KOPT-K1 (cell line): ENCODE data around the gene ARHGEF16.

Source experiments
- H3K27ac ChIP-seq: fragments of 200-600 bp; sonication (generic); 2 replicates; pipeline ENCODE4 v1.5.1; 2016; ENCODE audit warnings: antibody characterized with exemption, mild to moderate bottlenecking, low read depth, low read length; ENCODE audit not compliant: poor library complexity, severe bottlenecking
- H3K36me3 ChIP-seq: fragments of 200-600 bp; sonication (generic); 2 replicates; pipeline ENCODE4 v1.5.1; 2017; ENCODE audit warnings: antibody characterized with exemption, mild to moderate bottlenecking, low read length, moderate library complexity; ENCODE audit not compliant: insufficient read depth
- H3K9me3 ChIP-seq: fragments of 200-600 bp; sonication (generic); 2 replicates; pipeline ENCODE4 v1.5.1; 2017; ENCODE audit warnings: antibody characterized with exemption, low read length, mild to moderate bottlenecking; ENCODE audit not compliant: insufficient read depth, poor library complexity, severe bottlenecking

Gene ARHGEF16

DNA sequence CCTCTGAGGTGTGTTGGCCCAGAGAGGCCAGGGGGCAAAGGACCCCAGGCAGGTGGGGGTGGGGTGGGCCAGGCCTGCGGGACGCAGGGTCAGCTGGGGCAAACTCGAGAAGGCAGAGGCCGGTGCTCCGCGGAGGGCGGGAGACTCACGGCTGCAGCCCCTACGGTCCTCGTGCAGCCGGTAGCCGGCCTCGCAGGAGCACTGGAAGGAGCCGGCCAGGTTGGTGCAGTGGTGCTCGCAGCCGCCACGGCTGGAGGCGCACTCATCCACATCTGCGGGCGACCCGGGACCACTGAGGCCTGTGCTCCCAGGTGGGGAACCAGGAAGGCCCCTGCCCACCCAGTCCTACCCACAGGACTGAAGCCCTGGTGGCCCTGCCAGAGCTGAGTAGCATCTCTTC lies 55.3 kb downstream of the ARHGEF16 start:
- Histone ChIP-seq H3K9me3 (no peaks in the 10 kb centered on the region), H3K36me3 (no peaks in the 10 kb centered on the region), H3K27ac (no peak overlapping the region)

DNA sequence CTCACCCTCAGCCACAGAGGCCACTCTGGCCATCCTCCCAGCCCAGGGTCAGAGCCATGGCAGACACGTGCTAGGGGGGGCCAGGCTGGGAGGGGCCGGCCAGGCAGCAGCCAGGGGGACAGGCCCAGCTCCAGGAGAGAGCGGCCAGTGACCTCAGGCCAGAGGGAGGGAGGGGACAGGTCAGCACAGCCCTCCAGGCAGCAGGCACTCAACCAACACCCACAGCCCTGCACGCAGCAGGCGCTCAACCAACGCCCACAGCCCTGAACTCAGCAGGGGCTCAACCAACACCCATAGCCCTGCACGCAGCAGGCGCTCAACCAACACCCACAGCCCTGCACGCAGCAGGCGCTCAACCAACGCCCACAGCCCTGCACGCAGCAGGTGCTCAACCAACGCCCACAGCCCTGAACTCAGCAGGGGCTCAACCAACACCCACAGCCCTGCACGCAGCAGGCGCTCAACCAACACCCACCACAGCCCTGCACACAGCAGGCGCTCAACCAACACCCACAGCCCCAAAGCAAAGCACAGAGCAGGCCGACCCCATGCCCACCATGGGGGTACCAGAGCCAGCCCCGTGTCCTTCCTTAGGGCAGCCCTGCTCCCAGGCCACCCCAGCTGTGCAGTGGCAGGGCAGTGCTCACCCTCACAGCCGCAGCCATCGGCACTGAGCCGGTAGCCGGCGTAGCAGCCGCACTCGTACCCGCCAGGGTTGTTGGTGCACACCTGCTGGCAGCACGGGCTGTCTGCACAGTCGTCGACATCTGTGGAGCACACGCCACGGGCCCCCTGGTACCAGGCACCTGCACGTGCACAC lies 55.9 kb downstream of the ARHGEF16 start:
- Histone ChIP-seq H3K27ac (no peak overlapping the region), H3K36me3 (no peaks in the 10 kb centered on the region), H3K9me3 (no peaks in the 10 kb centered on the region)

DNA sequence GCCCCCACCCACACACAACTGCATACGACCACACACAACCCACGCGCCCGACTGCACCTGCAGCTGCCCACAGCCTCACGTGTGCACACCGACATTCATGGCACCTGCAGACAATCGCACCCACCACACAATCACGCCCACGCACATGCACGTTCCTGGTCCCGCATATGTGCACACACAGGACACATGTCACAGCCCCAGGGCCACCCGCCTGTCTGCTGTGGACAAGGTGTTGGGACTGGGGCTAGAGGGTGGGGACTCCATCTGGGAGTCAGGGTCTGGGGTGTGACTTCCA lies 56.4 kb downstream of the ARHGEF16 start:
- H3K9me3 ChIP-seq: no peaks in the 10 kb centered on the region
- H3K27ac ChIP-seq: no peak overlapping the region
- no peaks in the 10 kb centered on the region for H3K36me3 ChIP-seq

DNA sequence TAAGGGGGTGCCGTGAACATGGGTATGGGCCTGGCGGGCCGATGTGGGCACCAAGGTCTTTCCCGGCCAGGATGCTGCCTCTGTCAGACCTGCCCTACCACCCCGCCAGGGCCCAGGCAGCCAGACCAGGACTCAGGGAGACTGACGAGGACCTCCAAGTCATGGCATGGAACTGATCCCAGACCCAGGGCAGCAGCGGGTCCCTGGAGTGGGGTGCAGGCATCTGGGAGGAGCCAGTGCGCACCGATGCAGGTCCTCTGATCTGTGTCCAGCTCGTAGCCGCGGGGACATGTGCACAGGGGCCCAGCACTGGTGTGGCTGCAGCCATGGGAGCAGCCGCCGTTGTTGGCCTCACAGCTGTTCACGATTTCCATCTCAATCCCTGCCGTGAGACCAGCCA lies 56.8 kb downstream of the ARHGEF16 start:
- no peaks in the 10 kb centered on the region for H3K36me3 ChIP-seq
- H3K27ac ChIP-seq: no peak overlapping the region
- no peaks in the 10 kb centered on the region for H3K9me3 ChIP-seq

DNA sequence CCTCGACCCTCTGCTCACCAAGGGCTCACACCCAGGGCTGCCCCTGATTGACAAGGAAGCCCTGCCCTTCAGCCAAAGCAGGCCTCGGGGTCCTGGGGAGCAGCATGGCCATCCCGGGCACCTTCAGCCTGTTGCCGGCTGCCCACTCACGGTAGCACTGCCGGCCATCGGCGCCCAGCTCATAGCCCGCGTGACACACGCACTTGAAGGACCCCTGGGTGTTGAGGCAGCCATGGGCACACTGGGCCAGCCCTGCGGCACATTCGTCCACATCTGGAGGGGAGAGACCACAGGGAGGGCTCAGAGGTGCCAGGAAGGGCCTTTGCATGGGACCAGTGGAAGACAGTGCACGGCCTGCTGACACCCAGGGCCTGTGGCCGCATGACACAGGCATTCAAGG lies 57.4 kb downstream of the ARHGEF16 start:
- no peak overlapping the region for H3K27ac ChIP-seq
- no peaks in the 10 kb centered on the region for H3K36me3 ChIP-seq
- H3K9me3 ChIP-seq: no peaks in the 10 kb centered on the region

DNA sequence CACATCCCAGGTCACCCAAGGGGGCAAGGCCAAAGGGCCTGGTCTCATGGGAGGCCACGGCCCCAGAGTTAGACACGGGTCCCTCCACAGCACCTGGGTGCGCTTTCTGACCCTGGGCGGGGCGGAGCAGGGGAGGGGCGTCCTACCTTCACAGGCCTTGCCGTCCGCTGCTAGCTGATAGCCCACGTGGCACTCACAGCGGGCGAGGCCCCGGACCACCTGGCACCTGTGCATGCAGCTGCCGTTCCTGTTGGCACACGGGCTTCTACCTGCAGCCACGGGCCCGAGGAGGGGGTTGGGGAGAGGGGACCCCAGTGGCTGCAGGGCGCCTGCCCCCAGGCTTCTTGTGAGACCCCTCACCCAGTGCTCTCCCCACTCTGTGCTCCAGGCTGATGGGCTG lies 59.9 kb downstream of the ARHGEF16 start:
- Histone ChIP-seq H3K9me3 (peaks cover 4% of the 10 kb centered on the region), H3K36me3 (no peaks in the 10 kb centered on the region), H3K27ac (no peak overlapping the region)

DNA sequence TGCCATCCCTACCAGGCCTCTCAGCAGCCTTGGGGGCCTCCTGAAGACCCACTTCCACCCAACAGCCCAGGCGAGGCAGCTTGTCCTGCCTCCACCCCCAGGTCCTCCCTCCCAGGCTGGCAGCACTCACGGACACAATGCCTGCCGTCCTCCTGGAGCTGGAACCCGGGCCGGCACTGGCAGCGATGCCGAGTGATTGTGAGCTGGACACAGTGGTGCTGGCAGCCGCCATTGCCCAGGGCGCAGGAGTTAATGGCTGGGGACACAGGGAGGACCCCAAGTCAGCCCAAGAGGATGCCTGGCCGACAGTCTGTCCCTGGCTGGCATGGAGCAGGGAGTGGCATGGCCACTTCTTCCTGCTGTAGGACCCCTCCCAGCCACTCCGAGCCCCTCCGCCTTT lies 60.8 kb downstream of the ARHGEF16 start:
- Histone ChIP-seq H3K36me3 (no peaks in the 10 kb centered on the region), H3K27ac (no peak overlapping the region), H3K9me3 (peaks cover 4% of the 10 kb centered on the region)

DNA sequence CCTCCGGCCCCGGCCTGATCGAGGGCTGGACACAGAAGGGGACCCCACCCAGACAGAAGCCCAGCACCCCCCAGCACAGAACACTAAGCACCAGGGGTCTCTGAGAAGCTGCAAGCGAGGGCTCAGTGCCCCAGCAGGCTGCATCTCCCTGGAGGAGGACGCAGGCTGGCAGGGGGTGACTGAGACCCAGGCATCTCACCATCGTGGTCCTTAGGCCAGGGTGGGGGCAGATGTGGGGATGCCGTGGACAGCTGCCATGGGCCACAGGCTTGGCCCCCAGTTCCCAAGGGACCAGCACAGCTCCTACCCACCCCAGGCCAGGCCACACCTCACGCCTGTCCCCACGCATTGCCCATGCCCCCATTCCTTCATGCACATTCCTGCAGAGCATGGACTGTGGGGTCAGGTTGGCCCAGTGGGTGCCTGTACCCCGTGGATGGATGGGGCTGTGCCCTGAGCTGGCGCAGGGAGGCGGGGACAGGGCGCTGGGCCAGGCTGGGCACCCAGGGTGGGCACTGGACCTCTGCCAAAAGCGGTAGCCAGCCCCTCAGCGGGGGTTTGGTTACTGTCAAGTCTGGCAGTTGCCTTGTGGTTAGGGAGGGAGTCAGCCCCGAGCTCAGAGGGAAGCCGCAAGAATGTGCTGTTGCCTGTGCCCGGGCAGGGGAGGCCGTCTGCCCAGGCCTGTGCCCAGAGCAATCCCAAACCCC lies 61.5 kb downstream of the ARHGEF16 start:
- Histone ChIP-seq H3K36me3 (no peaks in the 10 kb centered on the region), H3K9me3 (peaks cover 4% of the 10 kb centered on the region), H3K27ac (no peak overlapping the region)

DNA sequence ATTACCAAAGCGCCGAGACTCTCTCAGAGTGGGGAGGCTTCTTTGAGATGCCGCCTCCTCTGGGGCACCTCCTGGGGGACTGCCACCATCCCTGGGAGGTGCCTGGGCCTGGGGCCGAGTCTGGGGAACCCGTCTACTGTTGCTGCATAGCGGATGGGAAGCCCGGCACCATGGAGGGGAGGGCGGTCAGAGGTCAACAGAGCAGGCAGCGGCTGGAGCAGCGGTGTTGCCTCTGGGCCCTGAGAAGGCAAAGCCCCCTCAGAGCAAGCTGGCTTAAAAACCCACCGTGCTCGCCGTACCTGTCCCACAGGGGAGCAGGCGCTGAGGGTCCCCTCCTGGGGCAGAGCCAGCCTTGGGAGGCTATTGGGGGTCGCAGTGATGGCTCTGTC lies 62.0 kb downstream of the ARHGEF16 start:
- Histone ChIP-seq H3K36me3 (no peaks in the 10 kb centered on the region), H3K27ac (no peak overlapping the region), H3K9me3 (peaks cover 4% of the 10 kb centered on the region)

DNA sequence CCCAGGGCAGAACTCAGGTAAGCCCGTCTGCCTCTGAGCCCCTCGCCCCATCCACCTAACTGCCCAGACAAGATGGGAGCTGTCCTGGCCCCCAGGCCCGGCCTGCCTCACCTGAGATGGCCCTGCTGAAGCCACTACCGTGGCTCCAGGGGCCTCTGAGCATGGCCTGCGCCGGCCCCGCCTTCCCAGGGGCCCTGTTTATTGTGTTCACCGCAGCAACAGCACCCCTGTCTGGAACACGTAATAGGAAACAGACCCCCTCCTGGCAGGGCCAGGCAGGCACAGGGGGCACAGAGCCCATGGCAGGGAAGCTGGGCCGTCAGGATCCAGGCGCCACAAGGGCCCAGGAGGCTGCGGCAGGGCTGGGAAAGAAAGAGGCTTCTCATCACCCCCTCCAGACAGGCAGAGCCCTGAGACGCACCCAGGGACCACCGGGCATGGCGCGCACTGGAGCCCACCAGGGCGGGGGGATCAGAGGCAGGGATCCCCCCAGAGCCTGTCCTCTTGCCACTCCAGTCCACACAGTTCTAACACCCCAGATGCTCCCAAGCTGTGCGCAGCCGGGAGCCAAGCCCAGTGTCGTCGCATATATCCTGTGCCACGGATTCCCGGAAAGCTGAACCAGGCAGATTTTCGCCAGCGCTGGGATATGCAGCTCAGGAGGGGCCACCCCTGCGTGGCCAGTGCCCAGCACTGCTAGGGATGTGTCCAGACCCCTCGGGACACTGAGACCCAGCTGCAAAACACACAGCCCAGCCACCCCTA lies 62.6 kb downstream of the ARHGEF16 start:
- Histone ChIP-seq H3K9me3 (peaks cover 4% of the 10 kb centered on the region), H3K27ac (no peak overlapping the region), H3K36me3 (no peaks in the 10 kb centered on the region)

DNA sequence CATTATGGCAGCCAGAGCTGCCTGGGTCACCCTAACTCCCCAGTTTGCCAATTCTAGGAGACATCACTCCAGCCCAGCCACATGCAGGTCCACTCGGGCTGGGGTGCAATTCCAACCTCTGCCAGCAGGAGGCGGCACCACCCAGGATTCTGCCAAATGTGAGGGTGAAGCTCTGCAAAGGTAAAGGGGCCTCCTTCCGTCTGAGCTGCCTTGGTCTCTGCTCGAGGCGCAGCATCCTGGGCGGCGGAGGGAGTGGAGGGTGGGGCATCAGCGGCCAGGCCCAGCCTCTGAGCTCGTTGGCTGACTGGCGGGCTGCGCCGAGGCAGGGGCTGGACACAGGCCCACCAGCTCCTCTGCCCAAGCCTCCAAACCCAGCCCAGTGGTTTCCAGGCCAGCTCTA lies 63.8 kb downstream of the ARHGEF16 start:
- H3K36me3 ChIP-seq: no peaks in the 10 kb centered on the region
- no peak overlapping the region for H3K27ac ChIP-seq
- H3K9me3 ChIP-seq: peaks cover 4% of the 10 kb centered on the region

DNA sequence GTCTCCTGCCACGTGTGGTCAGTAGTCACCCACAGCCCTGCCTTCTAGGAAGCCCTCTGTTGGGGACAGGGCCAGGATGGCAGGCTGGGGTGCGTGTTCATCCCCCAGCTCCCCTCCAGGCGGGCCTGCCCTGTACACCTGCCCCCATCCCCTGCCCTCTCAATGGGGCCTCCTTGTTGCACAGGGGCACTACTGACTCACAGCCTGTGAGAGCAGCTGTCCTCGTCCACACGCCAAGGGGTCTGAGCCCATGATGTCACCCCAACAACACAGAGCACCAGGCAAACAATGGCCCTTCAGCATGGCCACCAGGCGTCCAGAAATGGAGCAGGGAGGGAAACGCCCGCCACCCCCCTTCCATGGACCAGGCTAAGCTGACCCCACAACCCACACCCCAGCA lies 64.3 kb downstream of the ARHGEF16 start:
- no peaks in the 10 kb centered on the region for H3K36me3 ChIP-seq
- no peak overlapping the region for H3K27ac ChIP-seq
- H3K9me3 ChIP-seq: peaks cover 4% of the 10 kb centered on the region

DNA sequence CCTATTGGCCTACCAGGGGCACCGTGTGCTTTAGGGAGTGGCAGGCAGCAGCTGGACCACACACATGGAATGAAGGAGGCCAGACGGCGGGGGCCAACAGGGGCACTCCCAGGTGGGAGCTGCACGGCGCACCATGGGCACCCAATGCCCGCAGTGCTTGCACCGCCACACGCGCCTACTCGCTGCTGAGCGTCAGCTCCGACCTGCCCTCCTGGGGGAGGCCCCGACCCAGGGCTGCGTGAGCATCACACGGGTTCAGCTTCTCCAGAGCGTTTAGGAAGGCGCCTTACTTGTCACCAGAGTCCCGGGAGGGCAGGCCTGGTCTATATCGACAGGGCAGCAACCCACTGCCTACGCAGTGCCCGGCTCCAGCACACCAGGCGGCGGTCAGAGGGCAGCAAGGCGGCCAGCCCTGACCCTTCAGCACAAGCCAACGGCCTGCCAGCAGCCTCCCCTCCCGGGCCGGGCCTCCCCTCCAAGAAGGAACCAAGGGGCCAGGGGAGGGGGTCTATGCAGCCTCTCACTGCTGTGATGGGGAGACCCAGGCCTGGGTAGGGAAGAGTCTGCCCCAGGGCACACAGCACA lies 64.9 kb downstream of the ARHGEF16 start:
- Histone ChIP-seq H3K27ac (no peak overlapping the region), H3K9me3 (peaks cover 4% of the 10 kb centered on the region), H3K36me3 (no peaks in the 10 kb centered on the region)

DNA sequence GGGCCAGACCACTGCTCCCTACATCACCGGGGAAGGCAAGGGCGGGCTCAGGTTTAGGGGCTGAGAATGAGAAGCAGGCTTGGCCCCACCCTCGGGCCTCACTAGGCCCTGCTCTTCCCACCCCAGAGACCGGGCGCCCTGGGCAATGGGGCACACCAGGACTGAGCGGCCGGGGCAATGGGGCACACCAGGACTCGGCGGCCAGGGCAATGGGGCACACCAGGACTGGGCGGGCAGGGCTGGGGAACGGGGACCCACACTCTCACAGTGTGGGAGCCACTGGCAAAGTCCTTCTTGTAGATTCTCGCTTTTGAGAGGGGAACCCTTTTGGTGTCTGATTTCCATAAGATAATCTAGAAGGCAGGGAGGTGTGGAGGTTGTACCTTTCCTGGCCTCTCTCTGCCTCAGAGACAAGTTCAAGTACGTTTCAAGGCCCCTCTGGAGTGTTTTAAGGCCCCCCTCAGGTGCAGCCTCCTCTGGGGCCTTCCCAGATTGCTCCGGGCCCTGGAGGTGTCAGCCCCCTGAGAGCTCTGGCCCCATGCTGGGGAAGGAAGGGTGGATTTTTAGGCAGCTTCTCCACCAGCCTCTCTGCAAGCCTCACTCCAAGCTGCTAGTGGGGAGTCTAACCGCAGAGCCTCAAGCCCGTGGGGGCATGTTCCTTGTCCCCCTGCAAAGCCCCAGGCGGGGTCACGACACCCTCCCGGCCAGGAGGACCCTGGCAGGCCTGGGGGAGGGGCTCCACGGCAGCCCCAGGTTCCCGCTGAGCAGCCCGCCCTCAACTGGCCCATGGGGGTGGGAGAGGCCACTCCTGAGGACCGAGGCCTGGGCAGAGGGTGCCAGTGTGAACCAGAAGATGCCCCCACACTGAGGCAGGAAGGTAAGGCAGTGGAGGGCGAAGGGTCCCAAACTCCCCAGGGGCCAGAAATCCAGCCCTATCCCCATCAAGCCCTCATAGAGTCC lies 66.2 kb downstream of the ARHGEF16 start:
- H3K9me3 ChIP-seq: peaks cover 4% of the 10 kb centered on the region
- no peak overlapping the region for H3K27ac ChIP-seq
- no peaks in the 10 kb centered on the region for H3K36me3 ChIP-seq
